Measurements from ENCODE around the gene LDLRAD3.

DNA sequence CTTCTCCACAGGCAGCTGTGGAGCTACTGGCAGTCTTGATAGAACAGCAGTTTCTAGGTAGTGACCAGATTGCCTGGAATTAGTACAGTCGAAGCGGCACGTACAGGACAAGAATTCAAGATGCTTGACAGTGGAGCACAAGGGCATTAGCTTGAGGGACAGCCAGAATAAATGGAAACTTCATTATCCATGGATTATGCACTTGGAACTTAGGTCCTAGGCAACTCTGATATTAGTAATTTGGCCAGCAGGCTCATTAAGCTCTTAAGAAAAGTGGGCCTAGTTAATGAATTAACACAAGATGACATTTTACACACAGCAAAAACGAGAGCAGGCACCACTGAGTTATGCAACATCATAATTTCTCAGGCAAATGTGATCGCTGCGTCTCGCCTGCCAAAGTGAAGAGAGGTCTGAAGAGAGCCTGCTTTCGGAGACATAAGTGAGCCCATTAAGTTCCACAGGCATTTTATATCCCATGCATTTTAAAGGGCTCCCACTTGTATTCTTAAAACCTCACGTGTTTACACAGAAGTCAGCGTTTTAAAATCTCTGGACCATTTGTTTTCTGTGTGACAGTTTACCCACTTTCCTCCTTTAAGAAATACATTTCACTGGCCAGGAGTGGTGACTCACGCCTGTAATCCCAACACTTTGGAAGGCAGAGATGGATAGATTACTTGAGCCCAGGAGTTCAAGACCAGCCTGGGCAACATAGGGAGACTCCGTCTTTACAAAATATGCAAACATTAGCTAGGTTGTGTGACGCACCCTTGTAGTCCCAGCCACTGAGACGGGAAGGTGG lies 279.2 kb downstream of the LDLRAD3 start:
- TF ChIP-seq, protein P1, sequence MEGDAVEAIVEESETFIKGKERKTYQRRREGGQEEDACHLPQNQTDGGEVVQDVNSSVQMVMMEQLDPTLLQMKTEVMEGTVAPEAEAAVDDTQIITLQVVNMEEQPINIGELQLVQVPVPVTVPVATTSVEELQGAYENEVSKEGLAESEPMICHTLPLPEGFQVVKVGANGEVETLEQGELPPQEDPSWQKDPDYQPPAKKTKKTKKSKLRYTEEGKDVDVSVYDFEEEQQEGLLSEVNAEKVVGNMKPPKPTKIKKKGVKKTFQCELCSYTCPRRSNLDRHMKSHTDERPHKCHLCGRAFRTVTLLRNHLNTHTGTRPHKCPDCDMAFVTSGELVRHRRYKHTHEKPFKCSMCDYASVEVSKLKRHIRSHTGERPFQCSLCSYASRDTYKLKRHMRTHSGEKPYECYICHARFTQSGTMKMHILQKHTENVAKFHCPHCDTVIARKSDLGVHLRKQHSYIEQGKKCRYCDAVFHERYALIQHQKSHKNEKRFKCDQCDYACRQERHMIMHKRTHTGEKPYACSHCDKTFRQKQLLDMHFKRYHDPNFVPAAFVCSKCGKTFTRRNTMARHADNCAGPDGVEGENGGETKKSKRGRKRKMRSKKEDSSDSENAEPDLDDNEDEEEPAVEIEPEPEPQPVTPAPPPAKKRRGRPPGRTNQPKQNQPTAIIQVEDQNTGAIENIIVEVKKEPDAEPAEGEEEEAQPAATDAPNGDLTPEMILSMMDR (IDR thresholded peaks at IDR 0.05; ENCODE audit: insufficient read depth, low read depth, low read length), result no peak
- TF ChIP-seq EZH2 (IDR thresholded peaks at IDR 0.05; ENCODE audit: insufficient read depth, low read length), result no peak
